Measurements from ENCODE around the gene FCGR2B. TPM values are rescaled to one million over a fixed set of nuclear protein-coding genes. Genes with fewer than 3 reads are reported as not detected.
"Not testable (repeated sequence)": the region's sequence is repeated elsewhere in the genome, so short reads cannot be mapped to it uniquely, and the experiment has no call there.

Gene FCGR2B
- total RNA-seq, 1 experiment from 2014 or later = not detected

DNA sequence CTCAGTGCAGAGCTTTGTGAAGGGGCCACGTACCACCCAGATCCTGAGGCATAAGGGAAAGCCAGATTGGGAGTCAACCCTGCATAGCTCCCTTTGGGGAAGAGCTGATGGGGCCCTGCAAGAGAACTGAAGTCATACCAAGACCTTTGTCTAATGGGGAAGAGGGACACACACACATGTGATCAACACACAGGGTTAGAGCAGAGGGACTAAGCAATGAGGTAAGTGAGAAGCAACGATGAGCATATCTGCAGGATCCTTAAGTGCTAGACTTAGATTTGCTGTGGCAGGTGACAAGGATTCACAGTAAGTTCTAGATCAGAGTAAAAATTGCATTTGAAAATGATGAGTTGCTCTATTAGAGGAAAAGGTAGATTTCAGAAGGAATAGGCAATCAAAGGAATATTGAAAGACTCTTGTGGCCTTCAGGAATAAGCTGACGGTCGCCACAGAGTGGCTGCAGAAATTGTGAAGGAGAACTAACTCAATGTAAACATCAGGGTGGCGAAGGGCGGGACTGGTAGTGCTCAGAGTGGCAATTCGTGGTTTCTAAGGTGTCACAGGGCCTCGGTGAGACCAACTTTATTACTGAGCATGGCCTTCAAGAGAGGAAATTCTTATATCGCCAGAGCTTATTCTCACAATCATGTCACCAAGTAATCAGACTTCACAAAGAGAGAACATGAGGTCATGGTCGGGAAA is 36.3 kb upstream of the FCGR2B start:
- H3K9ac ChIP-seq (ENCODE audit: low read length); H3K27ac ChIP-seq (ENCODE audit: low read depth, low read length); intact Hi-C loops (cut with micrococcal nuclease); RAD21 ChIA-PET (ENCODE audit: low non-redundant PET in 1 of 2, low total read pairs in 2 of 2, uncharacterized antibody in 2 of 2, unreplicated experiment in 2 of 2); H2AFZ ChIP-seq (ENCODE audit: low read depth, low read length, poor library complexity, severe bottlenecking); BruUV-seq (replicated peaks); H3K79me2 ChIP-seq (ENCODE audit: insufficient read depth, low read length); H3K4me2 ChIP-seq (ENCODE audit: low read length); H3K27me3 ChIP-seq (ENCODE audit: insufficient read depth, low read length); H3K4me3 ChIP-seq (replicated peaks in 1 of 2; ENCODE audit: low read depth in 1 of 2, low read length in 2 of 2); H4K20me1 ChIP-seq (ENCODE audit: insufficient read depth); POLR2A ChIA-PET; H3K9me2 ChIP-seq (ENCODE audit: insufficient read depth); H3K36me3 ChIP-seq (ENCODE audit: control insufficient read depth in 1 of 2, insufficient read depth in 2 of 2, low read length in 2 of 2); H3K4me1 ChIP-seq (ENCODE audit: control insufficient read depth in 1 of 2, insufficient read depth in 2 of 2, low read length in 2 of 2); H3K9me3 ChIP-seq (ENCODE audit: control insufficient read depth in 1 of 2, insufficient read depth in 1 of 2, low read depth in 1 of 2, low read length in 2 of 2); DNase-seq (ENCODE audit: low read depth, low spot score); CTCF ChIA-PET; ATAC-seq: not testable (repeated sequence)

DNA sequence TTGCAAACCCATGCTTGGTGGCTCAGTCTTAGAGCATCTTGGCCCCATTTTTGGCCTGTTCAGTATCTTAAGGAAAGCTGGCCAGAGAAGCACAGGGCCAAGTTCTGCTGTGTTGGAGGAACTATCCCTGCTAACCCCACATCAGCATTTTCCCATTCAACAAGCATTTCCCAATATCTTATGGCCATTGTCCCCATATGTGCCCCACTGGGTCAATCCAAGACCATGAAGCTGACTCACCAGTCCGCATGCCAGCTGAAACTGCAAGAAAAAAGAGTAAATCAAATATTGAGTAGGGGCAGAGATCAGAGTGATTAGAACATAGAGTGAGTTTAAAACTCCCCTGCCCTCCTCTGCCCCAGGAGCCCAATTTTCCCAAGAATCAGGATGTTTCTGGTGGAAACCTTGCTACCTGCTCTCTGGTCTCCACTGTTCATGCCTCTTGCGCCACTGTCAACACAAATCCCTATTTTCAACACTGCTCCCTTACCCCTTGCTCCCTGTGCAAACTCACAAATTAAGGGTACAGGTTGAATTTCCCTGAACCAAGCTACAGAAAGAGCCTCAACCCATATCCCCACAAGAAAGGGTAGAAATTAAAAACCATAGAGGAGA is 32.7 kb upstream of the FCGR2B start:
- DNase-seq (ENCODE audit: low read depth, low spot score); ATAC-seq; CTCF ChIA-PET; H2AFZ ChIP-seq (ENCODE audit: low read depth, low read length, poor library complexity, severe bottlenecking); H3K4me1 ChIP-seq (ENCODE audit: control insufficient read depth in 1 of 2, insufficient read depth in 2 of 2, low read length in 2 of 2); H3K4me3 ChIP-seq (replicated peaks in 1 of 2; ENCODE audit: low read depth in 1 of 2, low read length in 2 of 2); BruUV-seq (replicated peaks); intact Hi-C loops (cut with micrococcal nuclease); H3K9ac ChIP-seq (ENCODE audit: low read length); H3K4me2 ChIP-seq (ENCODE audit: low read length); H3K36me3 ChIP-seq (ENCODE audit: control insufficient read depth in 1 of 2, insufficient read depth in 2 of 2, low read length in 2 of 2); H3K27me3 ChIP-seq (ENCODE audit: insufficient read depth, low read length); POLR2A ChIA-PET; H3K79me2 ChIP-seq (ENCODE audit: insufficient read depth, low read length); H3K9me3 ChIP-seq (ENCODE audit: control insufficient read depth in 1 of 2, insufficient read depth in 1 of 2, low read depth in 1 of 2, low read length in 2 of 2); H3K9me2 ChIP-seq (ENCODE audit: insufficient read depth); RAD21 ChIA-PET (ENCODE audit: low non-redundant PET in 1 of 2, low total read pairs in 2 of 2, uncharacterized antibody in 2 of 2, unreplicated experiment in 2 of 2); H3K27ac ChIP-seq (ENCODE audit: low read depth, low read length); H4K20me1 ChIP-seq (ENCODE audit: insufficient read depth): not testable (repeated sequence)

GRCh38 chr1:161631076-161631475 is 31.9 kb upstream of the FCGR2B start, which contains the start of gene FCGR3B:
Gene FCGR3B, minus strand, starts transcription at chr1:161631176. Its CDS starts 82 bp downstream, at chr1:161631094.
- POLR2A ChIA-PET = no interaction called here
- no peak for DNase-seq (ENCODE audit: low read depth, low spot score)
- TF ChIP-seq TCF7L2 (IDR thresholded peaks at IDR 0.05; ENCODE audit: borderline replicate concordance, extremely low read depth, insufficient read depth, insufficient read length) = no peak
- TF ChIP-seq ELF1 (IDR thresholded peaks at IDR 0.05; ENCODE audit: borderline replicate concordance, low read depth) = no peak
- TF ChIP-seq, protein P1, sequence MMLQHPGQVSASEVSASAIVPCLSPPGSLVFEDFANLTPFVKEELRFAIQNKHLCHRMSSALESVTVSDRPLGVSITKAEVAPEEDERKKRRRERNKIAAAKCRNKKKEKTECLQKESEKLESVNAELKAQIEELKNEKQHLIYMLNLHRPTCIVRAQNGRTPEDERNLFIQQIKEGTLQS (IDR thresholded peaks at IDR 0.05) = no peak
- no peak for TF ChIP-seq JUND (IDR thresholded peaks at IDR 0.05)
- no peak for TF ChIP-seq EGR1 (IDR thresholded peaks at IDR 0.05; ENCODE audit: low read depth)
- TF ChIP-seq, protein P2, sequence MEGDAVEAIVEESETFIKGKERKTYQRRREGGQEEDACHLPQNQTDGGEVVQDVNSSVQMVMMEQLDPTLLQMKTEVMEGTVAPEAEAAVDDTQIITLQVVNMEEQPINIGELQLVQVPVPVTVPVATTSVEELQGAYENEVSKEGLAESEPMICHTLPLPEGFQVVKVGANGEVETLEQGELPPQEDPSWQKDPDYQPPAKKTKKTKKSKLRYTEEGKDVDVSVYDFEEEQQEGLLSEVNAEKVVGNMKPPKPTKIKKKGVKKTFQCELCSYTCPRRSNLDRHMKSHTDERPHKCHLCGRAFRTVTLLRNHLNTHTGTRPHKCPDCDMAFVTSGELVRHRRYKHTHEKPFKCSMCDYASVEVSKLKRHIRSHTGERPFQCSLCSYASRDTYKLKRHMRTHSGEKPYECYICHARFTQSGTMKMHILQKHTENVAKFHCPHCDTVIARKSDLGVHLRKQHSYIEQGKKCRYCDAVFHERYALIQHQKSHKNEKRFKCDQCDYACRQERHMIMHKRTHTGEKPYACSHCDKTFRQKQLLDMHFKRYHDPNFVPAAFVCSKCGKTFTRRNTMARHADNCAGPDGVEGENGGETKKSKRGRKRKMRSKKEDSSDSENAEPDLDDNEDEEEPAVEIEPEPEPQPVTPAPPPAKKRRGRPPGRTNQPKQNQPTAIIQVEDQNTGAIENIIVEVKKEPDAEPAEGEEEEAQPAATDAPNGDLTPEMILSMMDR (IDR thresholded peaks at IDR 0.05 in 2 of 3, conservative IDR thresholded peaks at IDR 0.05 in 1 of 3; ENCODE audit: borderline replicate concordance in 1 of 3, insufficient read depth in 1 of 3, low read depth in 2 of 3, low read length in 2 of 3) = no peak
- no peak for TF ChIP-seq RAD21 (IDR thresholded peaks at IDR 0.05; ENCODE audit: low read depth)
- no peak for TF ChIP-seq SIN3A (IDR thresholded peaks at IDR 0.05; ENCODE audit: low read depth)
- no peak for TF ChIP-seq YY1 (IDR thresholded peaks at IDR 0.05; ENCODE audit: extremely low read depth, insufficient replicate concordance, low read depth, low read length)
- TF ChIP-seq CBX3 (IDR thresholded peaks at IDR 0.05; ENCODE audit: low read depth) = no peak
- no peak for TF ChIP-seq EZH2phosphoT487 (IDR thresholded peaks at IDR 0.05; ENCODE audit: borderline replicate concordance)

More at GRCh38 chr1:161631076-161631475, 31.9 kb upstream of the FCGR2B start, which contains the start of gene FCGR3B:
- no peak within 1 kb of the TSS for H3K9ac ChIP-seq (ENCODE audit: low read length)
- no peaks in the 10 kb centered on the region for H3K9me2 ChIP-seq (ENCODE audit: insufficient read depth)
- CTCF ChIA-PET = no interaction called here
- RAD21 ChIA-PET (ENCODE audit: low non-redundant PET in 1 of 2, low total read pairs in 2 of 2, uncharacterized antibody in 2 of 2, unreplicated experiment in 2 of 2) = no interaction called here
- H3K4me2 ChIP-seq (ENCODE audit: low read length) = no peak within 1 kb of the TSS
- no peaks in the 10 kb centered on the region for H4K20me1 ChIP-seq (ENCODE audit: insufficient read depth)
- no peak within 1 kb of the TSS for H3K27ac ChIP-seq (ENCODE audit: low read depth, low read length)
- H2AFZ ChIP-seq (ENCODE audit: low read depth, low read length, poor library complexity, severe bottlenecking) = no peak within 1 kb of the TSS
- no peak within 1 kb of the TSS for H3K4me3 ChIP-seq (replicated peaks in 1 of 2; ENCODE audit: low read depth in 1 of 2, low read length in 2 of 2)
- no TSS peak for BruUV-seq (replicated peaks)
- no peaks in the 10 kb centered on the region for H3K27me3 ChIP-seq (ENCODE audit: insufficient read depth, low read length)
- H3K36me3 ChIP-seq (ENCODE audit: control insufficient read depth in 1 of 2, insufficient read depth in 2 of 2, low read length in 2 of 2) = no peaks in the 10 kb centered on the region
- no peaks in the 10 kb centered on the region for H3K79me2 ChIP-seq (ENCODE audit: insufficient read depth, low read length)
- intact Hi-C loops (cut with micrococcal nuclease) = no loop called here
- no peaks in the 10 kb centered on the region for H3K9me3 ChIP-seq (ENCODE audit: control insufficient read depth in 1 of 2, insufficient read depth in 1 of 2, low read depth in 1 of 2, low read length in 2 of 2)
- H3K4me1 ChIP-seq (ENCODE audit: control insufficient read depth in 1 of 2, insufficient read depth in 2 of 2, low read length in 2 of 2) = no peaks in the 10 kb centered on the region
- no peak for ATAC-seq
